Measurements from ENCODE around the gene GLOD5.

Gene GLOD5

GRCh38 chrX:48786825-48787504 is 25.4 kb downstream of the GLOD5 start:
- Histone ChIP-seq H3K27me3 (ENCODE audit: insufficient read depth, insufficient read length) (no peaks in the 10 kb centered on the region), H3K36me3 (ENCODE audit: insufficient read depth, insufficient read length, low read length) (no peaks in the 10 kb centered on the region), H3K4me3 (ENCODE audit: insufficient read length, low read depth) (no peak overlapping the region), H3K9ac (ENCODE audit: insufficient read length, low read depth) (no peak overlapping the region), H3K9me3 (ENCODE audit: insufficient read depth, low read length) (no peaks in the 10 kb centered on the region), H3K4me1 (ENCODE audit: insufficient read depth, insufficient read length) (peaks cover 2% of the 10 kb centered on the region)
- DNase-seq (ENCODE audit: low read depth, low spot score), result no peak
- no peak for TF ChIP-seq ZNF274 (IDR thresholded peaks at IDR 0.05; ENCODE audit: low read depth, low read length)
- TF ChIP-seq YY1 (IDR thresholded peaks at IDR 0.05; ENCODE audit: insufficient read depth, insufficient read length), result no peak
- TF ChIP-seq SUZ12 (IDR thresholded peaks at IDR 0.05; ENCODE audit: extremely low read depth, insufficient read depth, insufficient read length), result no peak

GRCh38 chrX:48787505-48788443 is 26.2 kb downstream of the GLOD5 start:
- H3K36me3 ChIP-seq (ENCODE audit: insufficient read depth, insufficient read length, low read length), result no peaks in the 10 kb centered on the region
- TF ChIP-seq SUZ12 (IDR thresholded peaks at IDR 0.05; ENCODE audit: extremely low read depth, insufficient read depth, insufficient read length) (no peak), ZNF274 (IDR thresholded peaks at IDR 0.05; ENCODE audit: low read depth, low read length) (no peak), YY1 (IDR thresholded peaks at IDR 0.05; ENCODE audit: insufficient read depth, insufficient read length) (no peak)
- H3K9me3 ChIP-seq (ENCODE audit: insufficient read depth, low read length), result no peaks in the 10 kb centered on the region
- no peak overlapping the region for H3K9ac ChIP-seq (ENCODE audit: insufficient read length, low read depth)
- no peak for DNase-seq (ENCODE audit: low read depth, low spot score)
- H3K4me3 ChIP-seq (ENCODE audit: insufficient read length, low read depth), result no peak overlapping the region
- H3K4me1 ChIP-seq (ENCODE audit: insufficient read depth, insufficient read length), result peaks cover 2% of the 10 kb centered on the region
- H3K27me3 ChIP-seq (ENCODE audit: insufficient read depth, insufficient read length), result no peaks in the 10 kb centered on the region

- Histone ChIP-seq H3K4me1 (ENCODE audit: insufficient read depth, insufficient read length) (peaks cover 2% of the 10 kb centered on the region), H3K9me3 (ENCODE audit: insufficient read depth, low read length) (no peaks in the 10 kb centered on the region), H3K36me3 (ENCODE audit: insufficient read depth, insufficient read length, low read length) (no peaks in the 10 kb centered on the region), H3K27me3 (ENCODE audit: insufficient read depth, insufficient read length) (no peaks in the 10 kb centered on the region), H3K9ac (ENCODE audit: insufficient read length, low read depth) (no peak overlapping the region), H3K4me3 (ENCODE audit: insufficient read length, low read depth) (no peak overlapping the region)
- no peak for DNase-seq (ENCODE audit: low read depth, low spot score)
- TF ChIP-seq ZNF274 (IDR thresholded peaks at IDR 0.05; ENCODE audit: low read depth, low read length) (no peak), YY1 (IDR thresholded peaks at IDR 0.05; ENCODE audit: insufficient read depth, insufficient read length) (no peak), SUZ12 (IDR thresholded peaks at IDR 0.05; ENCODE audit: extremely low read depth, insufficient read depth, insufficient read length) (no peak)
Measured at GRCh38 chrX:48789366-48790220, 28.0 kb downstream of the GLOD5 start.

GRCh38 chrX:48790477-48790876 is 28.9 kb downstream of the GLOD5 start:
- DNase-seq (ENCODE audit: low read depth, low spot score), result no peak
- no peak overlapping the region for H3K4me3 ChIP-seq (ENCODE audit: insufficient read length, low read depth)
- H3K9ac ChIP-seq (ENCODE audit: insufficient read length, low read depth), result no peak overlapping the region
- H3K9me3 ChIP-seq (ENCODE audit: insufficient read depth, low read length), result no peaks in the 10 kb centered on the region
- no peak for TF ChIP-seq YY1 (IDR thresholded peaks at IDR 0.05; ENCODE audit: insufficient read depth, insufficient read length)
- TF ChIP-seq ZNF274 (IDR thresholded peaks at IDR 0.05; ENCODE audit: low read depth, low read length), result no peak
- no peak for TF ChIP-seq SUZ12 (IDR thresholded peaks at IDR 0.05; ENCODE audit: extremely low read depth, insufficient read depth, insufficient read length)
- no peaks in the 10 kb centered on the region for H3K36me3 ChIP-seq (ENCODE audit: insufficient read depth, insufficient read length, low read length)
- no peaks in the 10 kb centered on the region for H3K27me3 ChIP-seq (ENCODE audit: insufficient read depth, insufficient read length)
- peaks cover 11% of the 10 kb centered on the region for H3K4me1 ChIP-seq (ENCODE audit: insufficient read depth, insufficient read length)

- no peaks in the 10 kb centered on the region for H3K9me3 ChIP-seq (ENCODE audit: insufficient read depth, low read length)
- DNase-seq (ENCODE audit: low read depth, low spot score), result no peak
- peaks cover 15% of the 10 kb centered on the region for H3K4me1 ChIP-seq (ENCODE audit: insufficient read depth, insufficient read length)
- H3K9ac ChIP-seq (ENCODE audit: insufficient read length, low read depth), result no peak overlapping the region
- no peaks in the 10 kb centered on the region for H3K27me3 ChIP-seq (ENCODE audit: insufficient read depth, insufficient read length)
- TF ChIP-seq YY1 (IDR thresholded peaks at IDR 0.05; ENCODE audit: insufficient read depth, insufficient read length) (no peak), SUZ12 (IDR thresholded peaks at IDR 0.05; ENCODE audit: extremely low read depth, insufficient read depth, insufficient read length) (no peak), ZNF274 (IDR thresholded peaks at IDR 0.05; ENCODE audit: low read depth, low read length) (no peak)
- H3K4me3 ChIP-seq (ENCODE audit: insufficient read length, low read depth), result no peak overlapping the region
- H3K36me3 ChIP-seq (ENCODE audit: insufficient read depth, insufficient read length, low read length), result no peaks in the 10 kb centered on the region
Measured at GRCh38 chrX:48791063-48791820, 29.7 kb downstream of the GLOD5 start.

- DNase-seq (ENCODE audit: low read depth, low spot score), result no peak
- H3K4me1 ChIP-seq (ENCODE audit: insufficient read depth, insufficient read length), result peaks cover 15% of the 10 kb centered on the region
- TF ChIP-seq YY1 (IDR thresholded peaks at IDR 0.05; ENCODE audit: insufficient read depth, insufficient read length) (no peak), ZNF274 (IDR thresholded peaks at IDR 0.05; ENCODE audit: low read depth, low read length) (no peak), SUZ12 (IDR thresholded peaks at IDR 0.05; ENCODE audit: extremely low read depth, insufficient read depth, insufficient read length) (no peak)
- H3K27me3 ChIP-seq (ENCODE audit: insufficient read depth, insufficient read length), result no peaks in the 10 kb centered on the region
- no peaks in the 10 kb centered on the region for H3K36me3 ChIP-seq (ENCODE audit: insufficient read depth, insufficient read length, low read length)
- H3K9ac ChIP-seq (ENCODE audit: insufficient read length, low read depth), result no peak overlapping the region
- no peak overlapping the region for H3K4me3 ChIP-seq (ENCODE audit: insufficient read length, low read depth)
- H3K9me3 ChIP-seq (ENCODE audit: insufficient read depth, low read length), result no peaks in the 10 kb centered on the region
Measured at GRCh38 chrX:48792219-48792618, 30.7 kb downstream of the GLOD5 start.

Data from NT2/D1 (cell line).